Epithelial cell of esophagus (primary cell): Measurements from ENCODE around the gene INPP5A.

ENCODE experiments used
- DNase-seq: peaks from one replicate; pipeline ENCODE4 v3.0.0; 2010; ENCODE audit warnings: low read depth
- H3K4me3 ChIP-seq: 2 replicates; pipeline ENCODE4 v1.5.1; 2011; ENCODE audit warnings: mild to moderate bottlenecking, low read length, control low read depth
- TF ChIP-seq, protein P1 (sequence below): IDR thresholded peaks from 2 replicates; pipeline ENCODE4 v1.5.1; 2011; ENCODE audit warnings: low read depth, mild to moderate bottlenecking, low read length, control low read depth, inconsistent platforms; ENCODE audit not compliant: insufficient read depth; ENCODE audit errors: missing control alignments

The INPP5A gene

DNA sequence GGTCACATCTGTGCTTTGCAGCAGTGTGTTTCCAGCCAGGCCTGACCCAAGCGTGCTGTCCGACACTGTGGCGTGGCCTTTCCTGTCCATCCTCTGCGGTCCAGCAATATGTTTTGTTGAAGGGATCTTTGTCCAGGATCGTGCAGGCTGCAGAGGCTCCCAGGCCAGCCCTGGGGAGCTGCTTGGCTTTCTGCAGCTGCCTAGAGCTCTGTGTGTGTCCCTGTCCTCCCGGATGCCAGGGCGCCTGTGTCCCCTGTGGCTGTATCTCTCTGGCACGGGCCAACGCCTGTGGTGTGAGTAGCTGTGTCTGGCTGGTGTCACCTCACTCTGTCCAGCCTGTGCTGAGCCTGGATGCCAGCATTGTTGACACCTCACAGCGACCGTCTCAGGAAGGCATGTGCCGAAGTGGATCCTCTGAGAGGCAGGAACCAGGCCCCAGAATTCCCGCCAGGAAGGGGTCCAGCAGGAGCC is 94.5 kb downstream of the INPP5A start:
- H3K4me3 ChIP-seq: no peak overlapping the region
- no peak for DNase-seq
- TF ChIP-seq, protein P1, sequence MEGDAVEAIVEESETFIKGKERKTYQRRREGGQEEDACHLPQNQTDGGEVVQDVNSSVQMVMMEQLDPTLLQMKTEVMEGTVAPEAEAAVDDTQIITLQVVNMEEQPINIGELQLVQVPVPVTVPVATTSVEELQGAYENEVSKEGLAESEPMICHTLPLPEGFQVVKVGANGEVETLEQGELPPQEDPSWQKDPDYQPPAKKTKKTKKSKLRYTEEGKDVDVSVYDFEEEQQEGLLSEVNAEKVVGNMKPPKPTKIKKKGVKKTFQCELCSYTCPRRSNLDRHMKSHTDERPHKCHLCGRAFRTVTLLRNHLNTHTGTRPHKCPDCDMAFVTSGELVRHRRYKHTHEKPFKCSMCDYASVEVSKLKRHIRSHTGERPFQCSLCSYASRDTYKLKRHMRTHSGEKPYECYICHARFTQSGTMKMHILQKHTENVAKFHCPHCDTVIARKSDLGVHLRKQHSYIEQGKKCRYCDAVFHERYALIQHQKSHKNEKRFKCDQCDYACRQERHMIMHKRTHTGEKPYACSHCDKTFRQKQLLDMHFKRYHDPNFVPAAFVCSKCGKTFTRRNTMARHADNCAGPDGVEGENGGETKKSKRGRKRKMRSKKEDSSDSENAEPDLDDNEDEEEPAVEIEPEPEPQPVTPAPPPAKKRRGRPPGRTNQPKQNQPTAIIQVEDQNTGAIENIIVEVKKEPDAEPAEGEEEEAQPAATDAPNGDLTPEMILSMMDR: no peak

DNA sequence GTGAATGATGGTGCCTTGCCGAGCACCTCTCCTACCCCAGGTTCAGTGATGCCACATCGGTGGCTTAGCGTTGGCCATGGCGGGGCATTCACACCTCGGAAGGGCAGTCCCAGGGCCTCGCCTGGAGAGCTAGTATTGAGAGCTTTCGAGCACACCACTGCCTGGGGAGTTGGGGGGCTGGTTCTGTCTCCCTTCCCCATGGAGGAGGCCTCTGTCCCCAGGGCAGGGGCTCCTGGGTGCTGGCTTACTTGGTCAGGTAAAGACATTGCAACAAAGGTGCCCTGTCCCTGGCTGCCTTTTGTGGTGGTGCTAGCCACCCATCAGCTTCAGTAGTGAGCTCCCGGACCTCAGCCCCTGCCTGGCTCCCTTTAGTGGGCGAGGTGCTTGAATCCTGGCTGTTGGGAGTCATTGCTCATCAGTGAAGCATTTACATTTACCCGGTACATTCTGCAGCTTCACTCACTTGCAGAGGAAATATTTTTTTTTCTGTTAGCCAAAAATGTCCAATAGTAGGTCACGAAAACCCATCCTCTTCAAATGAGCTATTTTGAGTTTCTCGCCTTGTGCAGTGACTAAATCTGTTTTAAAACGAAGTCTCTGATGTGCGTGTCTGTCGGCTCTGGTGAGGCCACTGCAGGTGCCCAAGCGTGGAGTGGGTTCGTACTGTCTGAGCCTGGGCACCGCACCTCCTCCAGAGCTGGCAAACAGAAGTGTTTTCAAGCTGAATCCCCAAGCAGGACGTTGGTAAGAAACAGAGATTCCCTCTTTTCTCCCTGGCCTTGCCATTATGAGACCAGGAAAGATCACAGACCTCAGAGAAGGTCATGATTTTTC is 95.5 kb downstream of the INPP5A start:
- DNase-seq: no peak
- TF ChIP-seq, protein P1: no peak
- H3K4me3 ChIP-seq: no peak overlapping the region

DNA sequence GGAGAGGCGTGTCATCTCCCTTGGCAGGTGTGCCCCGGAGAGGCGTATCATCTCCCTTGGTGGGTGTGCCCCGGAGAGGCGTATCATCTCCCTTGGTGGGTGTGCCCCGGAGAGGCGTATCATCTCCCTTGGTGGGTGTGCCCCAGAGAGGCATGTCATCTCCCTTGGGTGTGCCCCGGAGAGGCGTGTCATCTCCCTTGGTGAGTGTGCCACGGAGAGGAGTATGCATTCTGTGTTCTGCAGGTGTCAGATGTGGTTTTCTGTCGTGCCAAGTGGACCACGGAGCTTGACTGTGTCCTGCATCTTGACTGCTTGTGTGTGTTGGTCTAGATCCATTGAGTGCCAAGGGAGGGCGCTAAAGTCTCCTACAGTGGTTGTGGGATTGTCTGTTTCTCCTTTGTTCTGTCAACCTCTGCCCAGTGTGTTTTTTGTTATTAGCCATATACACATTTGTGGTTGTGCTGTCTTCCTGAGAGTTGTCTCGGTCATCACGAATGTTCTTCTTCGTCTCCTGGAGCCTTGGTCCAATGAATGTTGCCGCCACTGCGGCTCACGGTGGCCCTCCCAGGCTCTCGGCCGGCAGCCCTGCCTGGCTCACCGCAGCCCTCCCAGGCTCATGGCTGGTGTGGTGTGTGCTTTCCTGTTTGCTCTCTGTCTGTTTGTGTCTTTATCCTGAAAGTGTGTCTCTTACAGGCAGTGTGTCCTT is 96.8 kb downstream of the INPP5A start:
- no peak overlapping the region for H3K4me3 ChIP-seq
- DNase-seq: peak; percentile 40
- TF ChIP-seq, protein P1: no peak

DNA sequence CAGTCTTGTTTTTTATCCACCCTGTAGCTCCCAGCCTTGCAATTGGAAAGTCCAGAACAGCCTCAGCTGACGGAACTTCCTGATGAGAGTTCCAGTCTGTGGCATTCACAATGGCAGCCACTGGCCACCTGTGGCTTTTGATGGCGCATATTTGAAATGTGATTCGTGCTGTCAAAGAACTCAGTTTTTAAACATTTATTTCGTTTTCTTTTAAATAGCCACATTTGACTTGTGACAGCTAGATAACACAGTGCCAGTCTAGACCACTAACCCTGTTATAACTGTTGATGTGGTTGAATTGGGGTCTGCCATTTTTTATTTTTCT is 97.3 kb downstream of the INPP5A start:
- no peak for DNase-seq
- TF ChIP-seq, protein P1: no peak
- H3K4me3 ChIP-seq: no peak overlapping the region

DNA sequence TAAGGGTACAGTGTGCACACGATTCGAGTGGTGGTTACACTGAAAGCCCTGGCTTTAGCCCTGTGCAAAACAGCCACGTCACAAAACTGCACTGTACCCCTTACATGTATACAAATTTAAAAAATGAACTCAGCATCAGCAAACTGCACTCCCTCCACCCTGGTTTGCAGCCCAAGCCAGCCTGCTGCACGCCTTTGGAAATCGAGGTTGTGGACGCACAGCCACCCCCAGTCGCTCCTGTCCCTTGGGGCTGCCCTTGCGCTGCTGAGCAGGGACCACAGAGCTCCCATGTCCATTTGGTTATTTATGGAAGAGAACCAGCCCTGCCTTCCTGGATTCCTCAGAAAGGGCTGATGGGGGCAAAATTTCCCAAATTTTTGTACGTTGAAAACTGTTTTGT is 98.8 kb downstream of the INPP5A start:
- no peak for DNase-seq
- H3K4me3 ChIP-seq: no peak overlapping the region
- TF ChIP-seq, protein P1: no peak

DNA sequence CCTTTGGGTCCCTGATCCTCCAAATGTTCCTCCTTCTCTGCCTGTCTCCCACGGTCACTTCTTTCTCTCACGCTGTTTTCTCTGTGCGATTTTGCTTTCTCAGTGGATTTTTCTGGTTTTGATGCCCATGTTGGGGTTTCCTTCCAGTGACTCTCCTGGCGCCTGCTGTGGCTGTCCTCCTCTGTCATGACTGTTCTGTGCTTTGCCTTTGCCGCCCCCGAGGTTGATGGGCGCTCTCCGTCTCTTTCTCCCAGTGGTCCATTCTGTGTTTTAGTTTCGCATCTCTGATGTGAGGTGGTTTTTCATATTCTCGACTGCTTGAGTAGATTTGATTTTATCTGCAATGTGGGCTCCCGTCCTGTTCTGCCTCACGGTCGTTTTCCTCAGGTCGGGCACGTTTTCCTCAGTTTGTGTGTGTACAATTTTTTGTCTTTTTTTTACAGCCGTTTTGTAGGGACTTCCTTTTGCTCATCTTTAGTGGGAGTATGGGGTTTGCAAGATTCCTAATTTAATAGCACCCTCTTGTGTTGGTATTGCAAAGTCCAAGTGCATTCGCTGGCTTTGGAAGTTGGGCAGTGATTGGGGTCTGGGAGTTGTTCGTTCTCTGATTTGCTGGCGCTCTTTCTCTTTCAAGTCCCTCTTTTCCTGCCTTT is 100.0 kb downstream of the INPP5A start:
- DNase-seq: peak; percentile 62
- TF ChIP-seq, protein P1: peak; percentile 70
- no peak overlapping the region for H3K4me3 ChIP-seq
